ENCODE measurements around the gene MRAP2.

DNA sequence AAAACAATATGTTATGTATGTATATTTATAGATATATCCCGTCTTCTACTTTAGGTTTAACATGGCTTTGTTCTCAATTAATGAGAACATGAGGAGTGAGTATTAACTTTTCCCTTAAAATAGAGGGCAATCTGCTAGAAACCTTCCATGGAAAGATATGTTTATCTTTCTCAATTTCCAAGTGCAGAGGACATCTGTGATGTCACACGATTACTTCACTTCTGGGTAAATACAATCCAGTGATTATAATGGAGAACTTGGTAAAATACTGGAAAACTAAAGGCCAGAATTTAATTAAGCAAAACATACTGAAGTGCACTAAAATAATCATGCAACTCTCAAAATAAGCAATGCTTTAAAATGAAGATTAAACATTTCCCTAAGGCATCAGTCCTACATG is 11.9 kb upstream of the MRAP2 start:
- TF ChIP-seq, protein P1, sequence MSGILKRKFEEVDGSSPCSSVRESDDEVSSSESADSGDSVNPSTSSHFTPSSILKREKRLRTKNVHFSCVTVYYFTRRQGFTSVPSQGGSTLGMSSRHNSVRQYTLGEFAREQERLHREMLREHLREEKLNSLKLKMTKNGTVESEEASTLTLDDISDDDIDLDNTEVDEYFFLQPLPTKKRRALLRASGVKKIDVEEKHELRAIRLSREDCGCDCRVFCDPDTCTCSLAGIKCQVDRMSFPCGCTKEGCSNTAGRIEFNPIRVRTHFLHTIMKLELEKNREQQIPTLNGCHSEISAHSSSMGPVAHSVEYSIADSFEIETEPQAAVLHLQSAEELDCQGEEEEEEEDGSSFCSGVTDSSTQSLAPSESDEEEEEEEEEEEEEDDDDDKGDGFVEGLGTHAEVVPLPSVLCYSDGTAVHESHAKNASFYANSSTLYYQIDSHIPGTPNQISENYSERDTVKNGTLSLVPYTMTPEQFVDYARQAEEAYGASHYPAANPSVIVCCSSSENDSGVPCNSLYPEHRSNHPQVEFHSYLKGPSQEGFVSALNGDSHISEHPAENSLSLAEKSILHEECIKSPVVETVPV (CRISPR knock-in tag; IDR thresholded peaks at IDR 0.05): no peak
- no peak for TF ChIP-seq ZFP3 (CRISPR knock-in tag; IDR thresholded peaks at IDR 0.05)
- TF ChIP-seq ARNTL (CRISPR knock-in tag; IDR thresholded peaks at IDR 0.05; ENCODE audit: borderline replicate concordance, low read depth): no peak
- no peak for TF ChIP-seq TCF4 (CRISPR knock-in tag; IDR thresholded peaks at IDR 0.05; ENCODE audit: borderline replicate concordance)
- TF ChIP-seq ZFP30 (CRISPR knock-in tag; IDR thresholded peaks at IDR 0.05): no peak
- TF ChIP-seq RARB (CRISPR knock-in tag; IDR thresholded peaks at IDR 0.05): no peak
- TF ChIP-seq ESRRG (CRISPR knock-in tag; IDR thresholded peaks at IDR 0.05): no peak
- TF ChIP-seq, protein P2, sequence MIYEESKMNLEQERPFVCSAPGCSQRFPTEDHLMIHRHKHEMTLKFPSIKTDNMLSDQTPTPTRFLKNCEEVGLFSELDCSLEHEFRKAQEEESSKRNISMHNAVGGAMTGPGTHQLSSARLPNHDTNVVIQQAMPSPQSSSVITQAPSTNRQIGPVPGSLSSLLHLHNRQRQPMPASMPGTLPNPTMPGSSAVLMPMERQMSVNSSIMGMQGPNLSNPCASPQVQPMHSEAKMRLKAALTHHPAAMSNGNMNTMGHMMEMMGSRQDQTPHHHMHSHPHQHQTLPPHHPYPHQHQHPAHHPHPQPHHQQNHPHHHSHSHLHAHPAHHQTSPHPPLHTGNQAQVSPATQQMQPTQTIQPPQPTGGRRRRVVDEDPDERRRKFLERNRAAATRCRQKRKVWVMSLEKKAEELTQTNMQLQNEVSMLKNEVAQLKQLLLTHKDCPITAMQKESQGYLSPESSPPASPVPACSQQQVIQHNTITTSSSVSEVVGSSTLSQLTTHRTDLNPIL (CRISPR knock-in tag; IDR thresholded peaks at IDR 0.05; ENCODE audit: low read depth): no peak
- no peak for TF ChIP-seq BACH2 (CRISPR knock-in tag; IDR thresholded peaks at IDR 0.05; ENCODE audit: borderline replicate concordance)
- TF ChIP-seq, protein P3, sequence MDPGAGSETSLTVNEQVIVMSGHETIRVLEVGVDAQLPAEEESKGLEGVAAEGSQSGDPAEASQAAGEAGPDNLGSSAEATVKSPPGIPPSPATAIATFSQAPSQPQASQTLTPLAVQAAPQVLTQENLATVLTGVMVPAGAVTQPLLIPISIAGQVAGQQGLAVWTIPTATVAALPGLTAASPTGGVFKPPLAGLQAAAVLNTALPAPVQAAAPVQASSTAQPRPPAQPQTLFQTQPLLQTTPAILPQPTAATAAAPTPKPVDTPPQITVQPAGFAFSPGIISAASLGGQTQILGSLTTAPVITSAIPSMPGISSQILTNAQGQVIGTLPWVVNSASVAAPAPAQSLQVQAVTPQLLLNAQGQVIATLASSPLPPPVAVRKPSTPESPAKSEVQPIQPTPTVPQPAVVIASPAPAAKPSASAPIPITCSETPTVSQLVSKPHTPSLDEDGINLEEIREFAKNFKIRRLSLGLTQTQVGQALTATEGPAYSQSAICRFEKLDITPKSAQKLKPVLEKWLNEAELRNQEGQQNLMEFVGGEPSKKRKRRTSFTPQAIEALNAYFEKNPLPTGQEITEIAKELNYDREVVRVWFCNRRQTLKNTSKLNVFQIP (CRISPR knock-in tag; IDR thresholded peaks at IDR 0.05; ENCODE audit: borderline replicate concordance, low read depth): no peak
- TF ChIP-seq, protein P4, sequence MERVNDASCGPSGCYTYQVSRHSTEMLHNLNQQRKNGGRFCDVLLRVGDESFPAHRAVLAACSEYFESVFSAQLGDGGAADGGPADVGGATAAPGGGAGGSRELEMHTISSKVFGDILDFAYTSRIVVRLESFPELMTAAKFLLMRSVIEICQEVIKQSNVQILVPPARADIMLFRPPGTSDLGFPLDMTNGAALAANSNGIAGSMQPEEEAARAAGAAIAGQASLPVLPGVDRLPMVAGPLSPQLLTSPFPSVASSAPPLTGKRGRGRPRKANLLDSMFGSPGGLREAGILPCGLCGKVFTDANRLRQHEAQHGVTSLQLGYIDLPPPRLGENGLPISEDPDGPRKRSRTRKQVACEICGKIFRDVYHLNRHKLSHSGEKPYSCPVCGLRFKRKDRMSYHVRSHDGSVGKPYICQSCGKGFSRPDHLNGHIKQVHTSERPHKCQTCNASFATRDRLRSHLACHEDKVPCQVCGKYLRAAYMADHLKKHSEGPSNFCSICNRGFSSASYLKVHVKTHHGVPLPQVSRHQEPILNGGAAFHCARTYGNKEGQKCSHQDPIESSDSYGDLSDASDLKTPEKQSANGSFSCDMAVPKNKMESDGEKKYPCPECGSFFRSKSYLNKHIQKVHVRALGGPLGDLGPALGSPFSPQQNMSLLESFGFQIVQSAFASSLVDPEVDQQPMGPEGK (CRISPR knock-in tag; IDR thresholded peaks at IDR 0.05; ENCODE audit: borderline replicate concordance): no peak
- TF ChIP-seq, protein P5, sequence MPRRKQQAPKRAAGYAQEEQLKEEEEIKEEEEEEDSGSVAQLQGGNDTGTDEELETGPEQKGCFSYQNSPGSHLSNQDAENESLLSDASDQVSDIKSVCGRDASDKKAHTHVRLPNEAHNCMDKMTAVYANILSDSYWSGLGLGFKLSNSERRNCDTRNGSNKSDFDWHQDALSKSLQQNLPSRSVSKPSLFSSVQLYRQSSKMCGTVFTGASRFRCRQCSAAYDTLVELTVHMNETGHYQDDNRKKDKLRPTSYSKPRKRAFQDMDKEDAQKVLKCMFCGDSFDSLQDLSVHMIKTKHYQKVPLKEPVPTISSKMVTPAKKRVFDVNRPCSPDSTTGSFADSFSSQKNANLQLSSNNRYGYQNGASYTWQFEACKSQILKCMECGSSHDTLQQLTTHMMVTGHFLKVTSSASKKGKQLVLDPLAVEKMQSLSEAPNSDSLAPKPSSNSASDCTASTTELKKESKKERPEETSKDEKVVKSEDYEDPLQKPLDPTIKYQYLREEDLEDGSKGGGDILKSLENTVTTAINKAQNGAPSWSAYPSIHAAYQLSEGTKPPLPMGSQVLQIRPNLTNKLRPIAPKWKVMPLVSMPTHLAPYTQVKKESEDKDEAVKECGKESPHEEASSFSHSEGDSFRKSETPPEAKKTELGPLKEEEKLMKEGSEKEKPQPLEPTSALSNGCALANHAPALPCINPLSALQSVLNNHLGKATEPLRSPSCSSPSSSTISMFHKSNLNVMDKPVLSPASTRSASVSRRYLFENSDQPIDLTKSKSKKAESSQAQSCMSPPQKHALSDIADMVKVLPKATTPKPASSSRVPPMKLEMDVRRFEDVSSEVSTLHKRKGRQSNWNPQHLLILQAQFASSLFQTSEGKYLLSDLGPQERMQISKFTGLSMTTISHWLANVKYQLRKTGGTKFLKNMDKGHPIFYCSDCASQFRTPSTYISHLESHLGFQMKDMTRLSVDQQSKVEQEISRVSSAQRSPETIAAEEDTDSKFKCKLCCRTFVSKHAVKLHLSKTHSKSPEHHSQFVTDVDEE (CRISPR knock-in tag; IDR thresholded peaks at IDR 0.05): no peak

Data from SK-N-SH treated with all-trans-retinoic acid at 6 μM for 48 hours (cell line).